Upper lobe of left lung (tissue), 6 donors: ENCODE data around the gene SEZ6L. TPM values are rescaled to one million over a fixed set of nuclear protein-coding genes. Genes with fewer than 3 reads are reported as not detected.

ENCODE experiments used
- ATAC-seq, 2 donors: fragments of 200-7000 bp; cut with Tn5 transposase; one replicate each; pipeline ENCODE4 v1.9.1; 2022; ENCODE audit warnings: mild to moderate bottlenecking in 2 of 2, moderate library complexity in 2 of 2; ENCODE audit not compliant: low FRiP score in 2 of 2
- DNase-seq, 2 donors: peaks; one replicate each; pipeline ENCODE4 v3.0.0-alpha.2; 2019 to 2020
- H3K27ac ChIP-seq, 4 donors: fragments of 200-600 bp; sonication (generic); one replicate each; pipeline ENCODE4 v1.5.1; 2016 to 2019
- H3K27me3 ChIP-seq, 4 donors: fragments of 200-600 bp; sonication (generic); one replicate each; pipeline ENCODE4 v1.5.1; 2017 to 2019
- H3K36me3 ChIP-seq, 4 donors: fragments of 200-600 bp; sonication (generic); one replicate each; pipeline ENCODE4 v1.5.1; 2016 to 2019
- H3K4me1 ChIP-seq, 4 donors: fragments of 200-600 bp; sonication (generic); one replicate each; pipeline ENCODE4 v1.5.1; 2018 to 2019
- H3K4me3 ChIP-seq, 4 donors: fragments of 200-600 bp; sonication (generic); one replicate each; pipeline ENCODE4 v1.5.1; 2017 to 2019; ENCODE audit warnings: mild to moderate bottlenecking in 2 of 4, moderate library complexity in 1 of 4
- H3K9me3 ChIP-seq, 4 donors: fragments of 200-600 bp; sonication (generic); one replicate each; pipeline ENCODE4 v1.5.1; 2018 to 2019
- EP300 ChIP-seq, 4 donors: sonication (generic); formaldehyde crosslinking; IDR thresholded peaks; one replicate each; pipeline ENCODE4 v1.5.1; 2017; ENCODE audit warnings: antibody characterized with exemption in 4 of 4, control low read depth in 2 of 4
- POLR2A ChIP-seq, 4 donors: fragments of 450-650 bp; IDR thresholded peaks; one replicate each; pipeline ENCODE4 v1.5.1; 2016 to 2017; ENCODE audit warnings: antibody characterized with exemption in 4 of 4, mild to moderate bottlenecking in 2 of 4
- POLR2AphosphoS5 ChIP-seq, 2 donors: sonication (generic); formaldehyde crosslinking; IDR thresholded peaks; one replicate each; pipeline ENCODE4 v1.5.1; 2017; ENCODE audit warnings: antibody characterized with exemption in 2 of 2
- WGBS, 2 donors: methylation state at CpG; one replicate each; pipeline ENCODE4 v1.1.5; 2017 to 2018; 5-methylcytosine and 5-hydroxymethylcytosine counted together
- total RNA-seq, 6 donors: library from RNA; depleted of rRNA in 4 of 6; stranded (reverse); fragments of >200 nt in 4 of 6; gene quantifications; one replicate each; pipeline versions ENCODE4 v1.1.0 to v1.2.1, GENCODE V29; 2016 to 2021
- TF ChIP-seq, protein P1 (sequence below), 6 experiments: fragments of 450-650 bp in 4 of 6; fragments of 200-600 bp in 2 of 6; sonication (generic) in 2 of 6; IDR thresholded peaks; one replicate each; pipeline ENCODE4 v1.5.1; 2016 to 2019; ENCODE audit warnings: antibody characterized with exemption in 6 of 6
- donor health status: DM: no; HTN: no; CAD: no; lungs with moderate emphysema.
- donor health status: DM: no; HTN: yes; CAD: no; lungs with severe emphysema.

SEZ6L gene
- total RNA-seq, 6 donors from 2014 or later = 0.06 to 1.2 (median 0.24) TPM; not detected in 3

GRCh38 chr22:26285632-26286031 lies 116.4 kb downstream of the SEZ6L start:
- Histone ChIP-seq H3K9me3 (no peaks in the 10 kb centered on the region), H3K27ac (no peak overlapping the region), H3K4me1 (no peaks in the 10 kb centered on the region), H3K4me3 (no peak overlapping the region), H3K36me3 (no peaks in the 10 kb centered on the region), H3K27me3 (no peaks in the 10 kb centered on the region)
- 42 to 57% methylated on average over 5 of the region's 5 CpGs for WGBS, 2 donors
- DNase-seq = no peak
- no peak for ATAC-seq
- TF ChIP-seq POLR2A (IDR thresholded peaks at IDR 0.05) (no peak), EP300 (IDR thresholded peaks at IDR 0.05) (no peak), POLR2AphosphoS5 (IDR thresholded peaks at IDR 0.05) (no peak)
- TF ChIP-seq, protein P1, sequence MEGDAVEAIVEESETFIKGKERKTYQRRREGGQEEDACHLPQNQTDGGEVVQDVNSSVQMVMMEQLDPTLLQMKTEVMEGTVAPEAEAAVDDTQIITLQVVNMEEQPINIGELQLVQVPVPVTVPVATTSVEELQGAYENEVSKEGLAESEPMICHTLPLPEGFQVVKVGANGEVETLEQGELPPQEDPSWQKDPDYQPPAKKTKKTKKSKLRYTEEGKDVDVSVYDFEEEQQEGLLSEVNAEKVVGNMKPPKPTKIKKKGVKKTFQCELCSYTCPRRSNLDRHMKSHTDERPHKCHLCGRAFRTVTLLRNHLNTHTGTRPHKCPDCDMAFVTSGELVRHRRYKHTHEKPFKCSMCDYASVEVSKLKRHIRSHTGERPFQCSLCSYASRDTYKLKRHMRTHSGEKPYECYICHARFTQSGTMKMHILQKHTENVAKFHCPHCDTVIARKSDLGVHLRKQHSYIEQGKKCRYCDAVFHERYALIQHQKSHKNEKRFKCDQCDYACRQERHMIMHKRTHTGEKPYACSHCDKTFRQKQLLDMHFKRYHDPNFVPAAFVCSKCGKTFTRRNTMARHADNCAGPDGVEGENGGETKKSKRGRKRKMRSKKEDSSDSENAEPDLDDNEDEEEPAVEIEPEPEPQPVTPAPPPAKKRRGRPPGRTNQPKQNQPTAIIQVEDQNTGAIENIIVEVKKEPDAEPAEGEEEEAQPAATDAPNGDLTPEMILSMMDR (IDR thresholded peaks at IDR 0.05) = no peak

GRCh38 chr22:26286091-26286820 lies 117.0 kb downstream of the SEZ6L start:
- ATAC-seq = no peak
- WGBS, 2 donors = 58 to 67% methylated on average over 10 of the region's 10 CpGs

DNA sequence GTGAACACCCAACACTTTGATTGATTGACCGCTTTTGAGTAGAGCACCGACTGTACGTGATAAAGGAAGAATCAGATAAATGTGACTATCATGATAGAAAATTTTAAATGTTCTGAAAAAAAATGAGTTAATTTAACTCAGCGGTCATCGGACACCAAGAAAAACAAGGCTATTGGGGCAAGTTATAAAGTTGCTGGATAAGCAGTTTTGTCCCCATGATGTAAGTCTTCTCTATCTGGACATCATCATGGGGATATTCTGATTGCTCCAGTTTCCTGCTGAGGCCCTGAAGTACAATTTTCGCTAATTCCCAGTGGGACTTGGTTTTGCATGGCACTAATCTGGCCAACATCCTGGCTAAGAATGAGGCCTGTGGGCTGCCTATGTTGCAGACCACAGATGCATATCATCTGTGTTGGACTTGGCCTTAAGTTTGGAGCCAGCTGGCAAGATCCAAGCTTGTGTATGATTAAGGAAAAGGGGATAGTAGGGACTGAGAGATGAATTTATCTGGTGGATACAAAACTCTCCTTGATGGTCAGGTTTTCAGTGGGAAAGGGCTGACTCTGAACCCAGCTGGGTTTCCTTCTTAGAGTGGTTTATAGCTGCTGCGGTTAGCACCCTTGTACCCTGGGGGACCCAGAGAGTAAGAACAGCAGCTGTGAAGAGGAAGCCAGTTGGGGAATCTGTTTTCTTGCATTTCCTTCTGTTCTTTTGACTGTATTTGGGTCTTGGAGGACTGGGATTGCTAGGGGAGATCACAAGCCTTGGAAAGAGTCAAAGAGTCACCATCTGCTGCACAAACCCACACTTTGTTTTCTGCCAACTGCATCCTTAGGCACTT lies 118.3 kb downstream of the SEZ6L start:
- WGBS, 2 donors = 76 to 77% methylated on average over 7 of the region's 7 CpGs

More at GRCh38 chr22:26286091-26286820, 117.0 kb downstream of the SEZ6L start:
- Histone ChIP-seq H3K4me3 (no peak overlapping the region), H3K9me3 (no peaks in the 10 kb centered on the region), H3K27ac (no peak overlapping the region), H3K4me1 (no peaks in the 10 kb centered on the region), H3K36me3 (no peaks in the 10 kb centered on the region), H3K27me3 (no peaks in the 10 kb centered on the region)
- DNase-seq = no peak
- TF ChIP-seq, protein P1 (IDR thresholded peaks at IDR 0.05) = no peak
- TF ChIP-seq POLR2A (IDR thresholded peaks at IDR 0.05) = no peak
- TF ChIP-seq POLR2AphosphoS5 (IDR thresholded peaks at IDR 0.05) = no peak
- no peak for TF ChIP-seq EP300 (IDR thresholded peaks at IDR 0.05)

DNA sequence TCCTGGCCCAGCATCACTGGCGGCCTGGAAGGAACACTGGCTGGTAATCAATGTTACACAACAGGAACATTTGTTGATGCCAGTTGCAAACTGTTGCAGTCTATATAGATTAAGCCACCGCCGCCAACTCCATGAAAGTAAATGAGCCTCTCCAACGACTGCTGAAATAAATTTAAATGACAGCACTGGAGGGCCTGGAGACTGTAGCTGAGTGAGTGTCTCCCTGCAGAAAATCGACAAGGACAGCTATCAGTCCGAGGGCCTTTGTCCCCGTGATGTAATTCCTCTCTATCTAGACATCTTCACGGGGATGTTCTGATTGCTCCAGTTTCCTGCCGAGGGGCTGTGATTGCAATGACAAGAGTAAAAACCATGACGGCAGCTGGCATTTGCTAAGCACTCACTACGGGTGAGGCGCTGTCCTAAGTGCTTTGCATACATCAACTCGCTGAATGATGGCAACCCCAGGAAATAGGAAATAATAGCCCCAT lies 120.4 kb downstream of the SEZ6L start:
- no peaks in the 10 kb centered on the region for H3K9me3 ChIP-seq
- no peaks in the 10 kb centered on the region for H3K27me3 ChIP-seq
- no peaks in the 10 kb centered on the region for H3K4me1 ChIP-seq
- 69 to 78% methylated on average over 13 of the region's 13 CpGs for WGBS, 2 donors
- TF ChIP-seq, protein P1 (IDR thresholded peaks at IDR 0.05) = no peak
- TF ChIP-seq EP300 (IDR thresholded peaks at IDR 0.05) (no peak), POLR2A (IDR thresholded peaks at IDR 0.05) (no peak), POLR2AphosphoS5 (IDR thresholded peaks at IDR 0.05) (no peak)
- ATAC-seq (no peak), DNase-seq (no peak)
- H3K27ac ChIP-seq = no peak overlapping the region
- no peak overlapping the region for H3K4me3 ChIP-seq
- no peaks in the 10 kb centered on the region for H3K36me3 ChIP-seq

More for the DNA sequence above, 118.3 kb downstream of the SEZ6L start:
- no peaks in the 10 kb centered on the region for H3K36me3 ChIP-seq
- H3K27ac ChIP-seq = no peak overlapping the region
- no peak for ATAC-seq
- H3K9me3 ChIP-seq = no peaks in the 10 kb centered on the region
- TF ChIP-seq, protein P1 (IDR thresholded peaks at IDR 0.05) = no peak
- TF ChIP-seq POLR2A (IDR thresholded peaks at IDR 0.05) (no peak), EP300 (IDR thresholded peaks at IDR 0.05) (no peak), POLR2AphosphoS5 (IDR thresholded peaks at IDR 0.05) (no peak)
- H3K4me1 ChIP-seq = no peaks in the 10 kb centered on the region
- H3K27me3 ChIP-seq = no peaks in the 10 kb centered on the region
- no peak for DNase-seq
- no peak overlapping the region for H3K4me3 ChIP-seq
